ENCODE data around the gene MAT1A.
"Not testable (repeated sequence)": the region's sequence is repeated elsewhere in the genome, so short reads cannot be mapped to it uniquely, and the experiment has no call there.

Gene MAT1A

GRCh38 chr10:80261316-80262030, 28.0 kb downstream of the MAT1A start:
- H3K36me3 ChIP-seq (ENCODE audit: control insufficient read depth, insufficient read depth, low read length) = no peaks in the 10 kb centered on the region
- no peak for DNase-seq (ENCODE audit: extremely low read depth, insufficient read length)
- no peak for TF ChIP-seq CTCF (IDR thresholded peaks at IDR 0.05; ENCODE audit: insufficient read depth, low read length, poor library complexity, severe bottlenecking)
- H3K27me3 ChIP-seq (replicated peaks; ENCODE audit: control insufficient read depth, insufficient read depth, low read length) = peaks cover 2% of the 10 kb centered on the region
- H3K4me3 ChIP-seq (replicated peaks; ENCODE audit: low read depth, low read length) = no peak overlapping the region

- no peaks in the 10 kb centered on the region for H3K36me3 ChIP-seq (ENCODE audit: control insufficient read depth, insufficient read depth, low read length)
- H3K27me3 ChIP-seq (replicated peaks; ENCODE audit: control insufficient read depth, insufficient read depth, low read length) = peaks cover 2% of the 10 kb centered on the region
- no peak overlapping the region for H3K4me3 ChIP-seq (replicated peaks; ENCODE audit: low read depth, low read length)
- DNase-seq (ENCODE audit: extremely low read depth, insufficient read length) = no peak
- peak; percentile 86 for TF ChIP-seq CTCF (IDR thresholded peaks at IDR 0.05; ENCODE audit: insufficient read depth, low read length, poor library complexity, severe bottlenecking)
These were observed 28.9 kb downstream of the MAT1A start for GRCh38 chr10:80260295-80261243.

- Histone ChIP-seq H3K4me3 (replicated peaks; ENCODE audit: low read depth, low read length) (no peak overlapping the region), H3K36me3 (ENCODE audit: control insufficient read depth, insufficient read depth, low read length) (no peaks in the 10 kb centered on the region), H3K27me3 (replicated peaks; ENCODE audit: control insufficient read depth, insufficient read depth, low read length) (peaks cover 2% of the 10 kb centered on the region)
- TF ChIP-seq CTCF (IDR thresholded peaks at IDR 0.05; ENCODE audit: insufficient read depth, low read length, poor library complexity, severe bottlenecking) = no peak
- DNase-seq (ENCODE audit: extremely low read depth, insufficient read length) = no peak
These were observed 30.0 kb downstream of the MAT1A start for GRCh38 chr10:80259405-80259871.

- DNase-seq (ENCODE audit: extremely low read depth, insufficient read length); H3K4me3 ChIP-seq (replicated peaks; ENCODE audit: low read depth, low read length); H3K36me3 ChIP-seq (ENCODE audit: control insufficient read depth, insufficient read depth, low read length); H3K27me3 ChIP-seq (replicated peaks; ENCODE audit: control insufficient read depth, insufficient read depth, low read length): not testable (repeated sequence)
- TF ChIP-seq CTCF (IDR thresholded peaks at IDR 0.05; ENCODE audit: insufficient read depth, low read length, poor library complexity, severe bottlenecking) = peak; percentile 51
These were observed 32.7 kb downstream of the MAT1A start for GRCh38 chr10:80256798-80257197.

GRCh38 chr10:80254726-80255125, 34.7 kb downstream of the MAT1A start:
- DNase-seq (ENCODE audit: extremely low read depth, insufficient read length); H3K36me3 ChIP-seq (ENCODE audit: control insufficient read depth, insufficient read depth, low read length); H3K4me3 ChIP-seq (replicated peaks; ENCODE audit: low read depth, low read length); H3K27me3 ChIP-seq (replicated peaks; ENCODE audit: control insufficient read depth, insufficient read depth, low read length): not testable (repeated sequence)

GRCh38 chr10:80253963-80254271, 35.5 kb downstream of the MAT1A start:
- DNase-seq (ENCODE audit: extremely low read depth, insufficient read length); H3K36me3 ChIP-seq (ENCODE audit: control insufficient read depth, insufficient read depth, low read length); H3K27me3 ChIP-seq (replicated peaks; ENCODE audit: control insufficient read depth, insufficient read depth, low read length); H3K4me3 ChIP-seq (replicated peaks; ENCODE audit: low read depth, low read length): not testable (repeated sequence)

Data from GM06990 (cell line).